GM21526 (cell line): Measurements from ENCODE around the gene ATP6V0E2.
"Not testable (repeated sequence)": the region's sequence is repeated elsewhere in the genome, so short reads cannot be mapped to it uniquely, and the experiment has no call there.

Experiments used
- ATAC-seq: cut with Tn5 transposase; IDR thresholded peaks from one replicate; pipeline ENCODE4 v1.9.1; 2021; ENCODE audit warnings: moderate library complexity; ENCODE audit not compliant: unreplicated experiment, low FRiP score

The ATP6V0E2 gene

DNA sequence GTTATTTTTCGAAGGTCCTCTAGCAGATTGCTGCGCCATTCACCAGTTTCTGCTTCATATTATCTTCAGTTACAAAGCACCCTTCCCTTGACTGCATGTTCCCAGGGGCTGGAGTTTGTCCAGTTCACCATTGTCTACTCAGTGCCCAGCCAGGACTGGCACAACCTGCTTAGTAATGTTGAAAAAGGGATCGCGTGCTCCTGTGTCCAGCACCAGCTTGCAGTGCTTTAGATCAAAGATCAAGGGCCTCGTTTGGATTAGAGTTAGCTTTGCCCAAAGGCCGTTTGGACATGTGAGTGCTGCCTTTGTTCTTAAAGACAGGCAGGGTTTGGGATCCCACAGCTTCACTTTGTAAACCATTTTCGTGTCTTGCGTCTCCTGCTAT is 867 bp downstream of the ATP6V0E2 start:
- no peak for ATAC-seq

DNA sequence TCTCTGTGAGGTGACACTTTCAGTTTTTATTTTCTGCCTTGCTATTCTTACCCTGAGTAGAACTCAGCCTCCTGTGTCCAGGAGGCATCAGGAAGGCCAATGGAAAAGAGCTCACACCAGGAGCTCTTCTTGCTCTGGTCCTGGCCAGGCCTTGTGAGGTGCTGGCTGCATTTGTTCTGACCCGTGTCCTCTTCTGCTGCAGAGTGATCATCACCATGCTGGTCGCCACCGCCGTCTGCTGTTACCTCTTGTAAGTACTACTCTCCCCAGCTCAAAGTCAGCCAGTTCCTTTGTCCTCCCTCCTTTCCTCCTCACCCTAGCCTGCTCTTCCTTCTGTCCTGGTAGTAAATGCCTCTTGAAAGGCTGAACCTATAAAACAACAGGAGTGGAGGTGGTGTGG is 1.6 kb downstream of the ATP6V0E2 start:
- no peak for ATAC-seq

DNA sequence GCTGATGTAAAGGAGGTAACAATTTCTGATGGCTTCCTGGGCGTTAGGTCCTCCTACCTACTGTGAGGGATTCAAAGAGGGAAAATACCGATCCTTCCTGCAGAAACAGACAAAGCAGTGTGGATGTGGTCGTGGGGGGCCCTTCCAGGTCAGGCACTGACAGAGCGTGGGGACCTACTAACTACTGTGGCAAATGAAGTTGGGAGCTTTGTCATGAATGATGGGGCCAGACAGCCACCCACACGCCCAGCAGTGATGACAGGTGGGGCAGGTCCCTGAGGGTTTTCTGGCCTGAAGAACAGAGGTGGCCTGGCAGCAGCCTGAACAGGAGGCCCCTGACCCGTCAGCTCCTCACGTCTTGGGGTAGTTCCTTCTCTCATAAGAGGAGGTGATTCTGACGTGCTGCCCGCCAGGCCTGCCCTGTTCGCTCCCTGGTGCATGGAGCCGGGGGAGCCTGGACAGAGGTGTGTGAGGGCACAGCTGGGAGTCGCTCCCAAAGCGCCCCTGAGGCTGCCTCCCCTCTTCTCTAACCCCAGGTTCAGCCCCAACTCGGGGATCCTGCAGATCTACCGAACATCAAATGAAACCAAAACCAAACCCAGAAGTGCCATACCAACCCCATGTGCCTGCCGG is 4.2 kb downstream of the ATP6V0E2 start:
- ATAC-seq, result no peak

GRCh38 chr7:149878523-149878921 is 4.8 kb downstream of the ATP6V0E2 start:
- ATAC-seq, result no peak

- ATAC-seq, result no peak
These were observed 5.5 kb downstream of the ATP6V0E2 start for GRCh38 chr7:149879271-149879743.

DNA sequence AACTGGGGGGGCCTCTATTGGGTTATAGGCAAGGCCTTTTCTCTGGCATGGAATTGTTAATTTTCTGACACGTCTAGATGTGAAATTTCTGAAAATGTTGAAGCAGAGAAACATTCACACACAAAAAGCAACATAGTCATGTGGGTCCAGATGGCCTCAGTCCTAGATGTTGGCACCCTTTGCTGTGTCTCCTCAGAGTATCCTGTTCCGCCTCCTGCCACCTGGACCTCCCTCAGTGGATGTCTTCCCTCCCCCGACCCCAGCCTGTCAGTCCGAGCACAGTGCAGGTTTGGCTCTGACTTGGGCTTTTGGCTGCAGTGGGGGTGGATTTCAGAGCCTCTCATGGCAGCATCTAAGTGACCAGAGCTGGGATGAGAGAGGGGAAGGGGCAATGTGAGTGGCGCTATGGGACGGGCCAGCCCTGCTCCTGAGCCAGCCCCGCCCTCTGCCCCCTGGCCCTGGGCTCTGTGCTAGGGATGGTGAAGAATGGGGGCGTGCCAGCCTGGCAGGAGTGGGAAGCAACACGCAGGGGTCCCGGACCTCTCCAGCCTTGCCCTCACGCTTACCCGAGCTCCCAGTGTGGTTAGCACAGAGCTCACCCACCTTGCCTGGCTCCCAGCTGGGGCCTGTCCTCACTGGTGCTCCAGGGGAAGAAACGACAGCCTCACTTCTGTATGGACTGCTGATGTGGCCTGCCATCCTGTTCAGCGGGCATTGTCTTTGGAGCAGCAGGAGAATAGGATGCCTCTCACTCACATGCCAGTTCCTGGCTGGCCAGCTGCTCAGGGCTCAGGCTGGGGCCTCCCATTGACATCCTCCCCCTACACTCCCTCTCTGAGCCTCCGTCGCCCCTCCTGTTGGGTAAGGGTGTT is 6.2 kb downstream of the ATP6V0E2 start:
- ATAC-seq, result no peak

DNA sequence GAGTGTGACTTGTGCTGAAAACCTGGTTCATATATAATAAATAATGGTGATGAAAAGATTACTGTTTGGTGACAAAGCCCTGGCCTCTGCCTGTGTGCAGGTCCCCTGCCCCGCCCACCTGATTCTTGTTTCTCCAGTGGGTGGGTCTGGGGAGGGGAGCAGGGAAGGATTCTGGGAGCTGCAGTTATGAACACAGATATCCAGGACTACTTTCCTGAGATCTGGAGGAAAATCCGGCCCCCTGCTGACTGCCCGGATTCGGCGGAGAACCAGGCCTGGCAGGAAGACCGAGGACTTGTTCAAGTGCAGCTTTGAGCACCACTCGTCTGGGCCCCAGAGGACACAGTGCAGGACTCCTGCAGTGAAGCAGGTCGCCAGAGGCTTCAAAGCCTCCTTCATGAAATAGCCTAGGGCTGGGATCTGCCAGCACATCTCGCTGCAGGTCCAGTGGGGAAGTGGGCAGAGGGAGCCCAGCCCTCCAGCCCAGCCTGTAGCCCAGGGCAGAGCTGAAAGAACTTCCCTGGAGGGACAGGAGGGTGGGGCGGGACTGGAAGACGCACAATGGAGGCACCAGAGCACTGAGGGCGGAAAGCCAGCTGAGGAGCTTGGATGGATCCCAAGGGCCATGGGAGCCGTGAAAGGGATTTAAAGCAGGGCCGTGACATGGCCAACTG is 7.0 kb downstream of the ATP6V0E2 start:
- ATAC-seq, result no peak

- no peak for ATAC-seq
These were observed 7.8 kb downstream of the ATP6V0E2 start for GRCh38 chr7:149881328-149882247.

DNA sequence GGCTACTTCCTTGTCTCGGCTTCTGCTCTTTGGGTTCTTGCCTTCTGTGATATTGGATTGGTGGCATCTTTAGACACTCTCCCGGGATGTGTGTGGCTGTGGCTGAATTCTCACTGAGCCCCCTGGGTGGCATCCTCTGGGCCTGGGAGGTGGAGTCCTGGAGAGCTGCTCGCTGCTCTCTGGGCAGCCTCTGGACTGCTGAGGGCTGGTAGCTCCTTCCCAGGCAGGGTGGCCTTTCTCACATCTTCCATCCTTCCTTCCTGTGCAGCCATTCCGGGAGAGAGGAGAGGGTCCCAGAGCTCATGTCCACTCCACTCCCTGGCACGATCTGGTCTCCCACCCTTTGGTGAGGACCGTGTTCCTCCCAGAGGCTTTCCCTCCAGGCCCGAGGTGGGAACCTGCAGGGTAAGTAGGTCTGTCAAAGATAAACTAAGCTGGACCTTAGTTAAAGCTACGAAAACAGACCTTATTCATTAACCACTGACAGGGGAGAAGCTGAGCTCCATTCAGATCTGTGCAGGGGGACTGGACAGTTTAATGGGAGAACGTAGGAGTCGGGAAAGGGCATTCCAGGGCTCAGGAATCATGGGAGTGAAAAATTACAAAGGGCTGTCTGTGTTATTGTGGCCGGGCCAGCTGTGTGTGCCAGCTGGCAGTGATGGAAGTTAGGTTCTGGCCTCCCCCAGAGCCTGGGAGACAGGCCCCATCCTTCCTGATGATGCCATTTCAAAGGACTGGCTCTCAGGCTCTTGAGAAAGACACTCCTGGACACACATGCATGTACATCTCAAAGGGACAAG is 8.7 kb downstream of the ATP6V0E2 start:
- ATAC-seq, result no peak

- ATAC-seq, result no peak
These were observed 9.3 kb downstream of the ATP6V0E2 start for GRCh38 chr7:149883048-149883438.

GRCh38 chr7:149883452-149883861 is 9.7 kb downstream of the ATP6V0E2 start:
- ATAC-seq, result peak; percentile 63

DNA sequence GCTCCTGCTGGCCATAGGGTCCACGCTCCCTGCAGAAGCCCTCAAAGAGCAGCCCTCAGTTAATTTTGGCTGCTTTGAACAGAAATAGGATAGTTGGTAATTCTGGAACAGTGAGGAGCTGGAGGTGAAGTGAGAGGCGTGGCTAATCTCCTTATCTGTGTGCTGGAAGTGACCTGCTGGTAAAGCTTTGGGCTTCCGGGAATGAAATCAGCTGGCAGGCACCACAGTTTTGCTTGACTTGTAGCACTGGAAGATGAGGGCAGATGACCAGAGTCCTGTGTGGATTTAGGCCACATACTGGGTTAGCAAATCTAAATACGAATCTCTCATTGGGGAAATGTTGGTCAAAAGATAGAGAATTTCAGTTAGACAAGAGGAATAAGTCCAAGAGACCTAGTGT is 10.2 kb downstream of the ATP6V0E2 start:
- ATAC-seq, result no peak

DNA sequence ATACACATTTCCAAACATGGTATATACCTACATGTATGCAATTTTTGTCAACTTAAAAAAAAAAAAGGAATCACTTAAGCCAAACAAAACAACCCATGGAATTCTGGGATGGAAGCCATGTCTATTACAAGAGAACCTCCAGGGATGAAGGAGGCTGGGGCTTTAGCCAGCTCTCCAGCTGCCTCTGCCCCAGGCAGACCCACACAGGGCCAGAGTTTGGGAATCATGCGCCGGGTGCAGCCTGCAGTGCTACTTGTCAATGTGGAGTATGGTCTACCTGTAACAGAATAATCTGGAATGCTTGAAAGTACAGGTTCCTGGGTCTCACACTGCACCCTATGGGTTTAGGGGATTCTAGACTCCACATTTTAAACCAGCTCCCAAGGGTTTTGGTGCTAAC is 10.8 kb downstream of the ATP6V0E2 start:
- ATAC-seq, result no peak

DNA sequence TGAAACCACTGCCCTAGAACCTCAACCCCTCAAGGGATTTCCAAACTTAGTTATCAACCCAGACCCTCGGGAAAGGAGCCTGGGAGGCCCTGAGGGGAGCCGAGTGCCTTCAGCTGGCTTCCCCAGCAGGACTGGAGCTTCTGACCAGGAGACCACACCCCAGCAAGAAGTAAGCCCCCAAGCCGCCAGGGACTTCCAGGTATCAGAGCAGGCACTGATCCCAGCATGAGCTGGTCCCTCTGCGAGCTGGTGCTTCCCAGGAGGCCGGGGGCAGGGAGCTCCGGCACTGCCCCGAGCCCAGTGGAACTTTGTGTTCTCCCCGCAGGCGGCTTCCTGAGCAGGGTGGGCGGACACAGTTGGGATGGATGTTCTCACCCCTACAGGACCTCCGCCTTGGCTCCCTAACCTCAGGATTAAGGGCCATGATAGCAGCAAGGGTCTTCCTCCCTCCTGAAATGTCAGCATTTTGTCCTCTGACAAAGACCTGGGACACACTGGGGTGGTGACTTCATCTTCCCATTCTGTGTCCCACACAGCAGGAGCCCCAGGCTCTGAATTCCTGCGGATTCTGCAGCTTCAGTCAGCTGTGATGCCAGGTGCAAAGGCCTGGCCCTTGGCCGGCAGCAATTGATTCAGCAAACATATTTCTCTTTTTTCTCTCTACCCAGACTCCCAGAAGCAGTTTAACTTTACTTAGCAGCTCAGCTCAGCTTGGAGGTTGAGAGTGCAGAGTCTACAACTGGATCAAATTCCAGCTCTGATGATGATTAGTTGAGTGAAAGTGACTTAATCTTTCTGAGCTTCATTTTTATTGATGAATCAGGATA is 11.6 kb downstream of the ATP6V0E2 start:
- ATAC-seq, result no peak

- ATAC-seq, result no peak
These were observed 12.2 kb downstream of the ATP6V0E2 start for GRCh38 chr7:149886018-149886415.

DNA sequence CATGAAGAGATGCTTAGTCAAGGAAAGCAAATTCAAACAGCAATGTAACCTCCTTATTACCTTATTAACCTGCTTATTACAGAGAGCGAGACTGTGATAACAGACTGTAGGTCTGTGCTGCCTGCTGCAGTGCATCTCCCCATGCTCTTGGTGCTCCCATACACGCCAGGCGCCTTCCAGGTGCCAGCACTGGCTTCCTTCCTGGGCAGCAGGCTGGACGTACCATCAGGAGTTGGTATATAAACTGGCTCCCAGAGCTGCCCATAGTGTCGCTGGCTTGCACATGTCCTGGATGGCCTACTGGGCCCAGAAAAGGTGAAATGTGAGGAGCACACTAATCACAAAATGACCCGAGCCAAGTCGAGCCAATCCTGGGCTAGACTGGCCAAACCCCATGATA is 13.5 kb downstream of the ATP6V0E2 start:
- no peak for ATAC-seq

- ATAC-seq, result not testable (repeated sequence)
These were observed 16.9 kb downstream of the ATP6V0E2 start for GRCh38 chr7:149890715-149891114.

GRCh38 chr7:149894957-149895356 is 21.2 kb downstream of the ATP6V0E2 start:
- not testable (repeated sequence) for ATAC-seq
